GM23338 (cell line): ENCODE data around the gene DAZAP1. TPM values are rescaled to one million over a fixed set of nuclear protein-coding genes. Genes with fewer than 3 reads are reported as not detected.

ENCODE experiments used
- ATAC-seq: fragments of 200-7000 bp; cut with Tn5 transposase; 3 replicates; pipeline ENCODE4 v1.9.1; 2020
- DNase-seq: peaks from one replicate; pipeline ENCODE4 v3.0.0-alpha.2; 2015; ENCODE audit warnings: low spot score
- H2AFZ ChIP-seq: fragments of 200-600 bp; sonication (generic); 2 replicates; pipeline ENCODE4 v1.8.0; 2016; ENCODE audit warnings: antibody characterized with exemption, mild to moderate bottlenecking, moderate library complexity
- H3F3A ChIP-seq: fragments of 200-600 bp; sonication (generic); replicated peaks from 2 replicates; pipeline ENCODE4 v1.8.0; 2017; ENCODE audit warnings: antibody characterized with exemption, mixed run types, low read depth
- H3K27ac ChIP-seq: fragments of 200-600 bp; sonication (generic); 2 replicates; pipeline ENCODE4 v1.6.1; 2016; ENCODE audit warnings: low read depth
- H3K27me3 ChIP-seq: fragments of 200-600 bp; sonication (generic); 2 replicates; pipeline ENCODE4 v1.8.0; 2016; ENCODE audit warnings: mild to moderate bottlenecking, mixed run types, moderate library complexity; ENCODE audit not compliant: insufficient read depth
- H3K36me3 ChIP-seq: fragments of 200-600 bp; sonication (generic); 2 replicates; pipeline ENCODE4 v1.8.0; 2016; ENCODE audit warnings: mild to moderate bottlenecking; ENCODE audit not compliant: insufficient read depth
- H3K4me1 ChIP-seq: fragments of 200-600 bp; sonication (generic); 2 replicates; pipeline ENCODE4 v1.8.0; 2016; ENCODE audit warnings: mild to moderate bottlenecking, moderate library complexity; ENCODE audit not compliant: insufficient read depth
- H3K4me2 ChIP-seq: fragments of 200-600 bp; sonication (generic); 2 replicates; pipeline ENCODE4 v1.7.1; 2017; ENCODE audit warnings: mixed run types
- H3K4me3 ChIP-seq: fragments of 200-600 bp; sonication (generic); 2 replicates; pipeline ENCODE4 v1.6.1; 2016; ENCODE audit warnings: mixed run types
- H3K79me2 ChIP-seq: fragments of 200-600 bp; sonication (generic); replicated peaks from 2 replicates; pipeline ENCODE4 v1.8.0; 2017; ENCODE audit warnings: mild to moderate bottlenecking; ENCODE audit not compliant: insufficient read depth
- H3K9me2 ChIP-seq: fragments of 200-600 bp; sonication (generic); 2 replicates; pipeline ENCODE4 v1.8.0; 2017; ENCODE audit not compliant: insufficient read depth
- H4K20me1 ChIP-seq: fragments of 200-600 bp; sonication (generic); replicated peaks from 2 replicates; pipeline ENCODE4 v1.8.0; 2017; ENCODE audit warnings: mild to moderate bottlenecking; ENCODE audit not compliant: insufficient read depth
- H3K27ac Mint-ChIP-seq: 2 replicates; pipeline ENCODE4 v1.8.0; 2020; ENCODE audit warnings: inconsistent platforms, mild to moderate bottlenecking, moderate library complexity, mixed read lengths
- H3K27me3 Mint-ChIP-seq: 3 replicates; pipeline ENCODE4 v1.8.0; 2022; ENCODE audit warnings: low read depth, mild to moderate bottlenecking, moderate library complexity, mixed read lengths, inconsistent platforms; ENCODE audit not compliant: insufficient read depth, poor library complexity
- H3K36me3 Mint-ChIP-seq: 3 replicates; pipeline ENCODE4 v1.8.0; 2021; ENCODE audit warnings: low read depth, mild to moderate bottlenecking, inconsistent platforms, moderate library complexity, mixed read lengths
- H3K4me1 Mint-ChIP-seq: 3 replicates; pipeline ENCODE4 v1.8.0; 2020; ENCODE audit warnings: mild to moderate bottlenecking, inconsistent platforms, mixed read lengths
- H3K4me3 Mint-ChIP-seq: 3 replicates; pipeline ENCODE4 v1.8.0; 2021; ENCODE audit warnings: moderate library complexity, mild to moderate bottlenecking, inconsistent platforms, mixed read lengths
- H3K9me3 Mint-ChIP-seq: 3 replicates; pipeline ENCODE4 v1.8.0; 2020; ENCODE audit warnings: moderate library complexity, mild to moderate bottlenecking, inconsistent platforms, mixed read lengths
- CTCF ChIP-seq, 2 experiments: fragments of 200-600 bp in 1 of 2; sonication (generic) in 1 of 2; conservative IDR thresholded peaks; 2 replicates each; pipeline versions ENCODE4 v1.5.1 to v1.6.1; 2016 to 2017; ENCODE audit warnings: antibody characterized with exemption in 2 of 2, low read depth in 2 of 2, mild to moderate bottlenecking in 2 of 2, moderate library complexity in 1 of 2
- EZH2phosphoT487 ChIP-seq: fragments of 200-600 bp; sonication (generic); IDR thresholded peaks from one replicate; pipeline ENCODE4 v1.8.1; 2018; ENCODE audit warnings: antibody characterized with exemption; ENCODE audit not compliant: unreplicated experiment
- STAT1 ChIP-seq: IDR thresholded peaks from one replicate; pipeline ENCODE4 v1.6.1; 2016; ENCODE audit warnings: antibody characterized with exemption; ENCODE audit not compliant: unreplicated experiment
- ZNF331 ChIP-seq: fragments of 250-450 bp; sonication (Bioruptor Pico); IDR thresholded peaks from 2 replicates; pipeline ENCODE4 v1.5.0; 2020; ENCODE audit warnings: low read depth, mild to moderate bottlenecking, moderate library complexity
- ZNF462 ChIP-seq: fragments of 250-450 bp; sonication (Bioruptor Pico); IDR thresholded peaks from 2 replicates; pipeline ENCODE4 v1.5.0; 2020; ENCODE audit warnings: mild to moderate bottlenecking, moderate library complexity
- polyA plus RNA-seq: library from polyadenylated mRNA; unstranded; fragments of >200 nt; fragmentation: Nextera tagmentation; extraction: Ambion mirVana; gene quantifications from 2 replicates; pipeline ENCODE4 v1.2.1, GENCODE V29; 2016
- total RNA-seq: library from RNA; depleted of rRNA; stranded (reverse); fragments of >200 nt; shearing (Covaris generic); gene quantifications from 2 replicates; pipeline ENCODE4 v1.2.3, GENCODE V29; 2014

The DAZAP1 gene
- total and polyA plus RNA-seq, 2 experiments from 2014 or later, result 44.1 to 194 TPM

GRCh38 chr19:1424192-1424955 is 17.0 kb downstream of the DAZAP1 start (continued):
- TF ChIP-seq ZNF462, result no peak
- TF ChIP-seq ZNF331, result no peak
- TF ChIP-seq EZH2phosphoT487, result no peak
- TF ChIP-seq CTCF (conservative IDR thresholded peaks at IDR 0.05; ENCODE audit: low read depth in 2 of 2), result no peak

GRCh38 chr19:1425102-1425837 is 17.9 kb downstream of the DAZAP1 start:
- no peak overlapping the region for H3K4me2 ChIP-seq
- H3K27me3 ChIP-seq, result no peaks in the 10 kb centered on the region
- no peak overlapping the region for H3K4me3 ChIP-seq
- H3K4me1 ChIP-seq, result no peaks in the 10 kb centered on the region; the same call in 1 of the 2 replicates
- peaks cover 60% of the 10 kb centered on the region for H3K36me3 ChIP-seq
- no peak overlapping the region for H3K27ac ChIP-seq
- TF ChIP-seq STAT1, result no peak
- TF ChIP-seq CTCF (conservative IDR thresholded peaks at IDR 0.05; ENCODE audit: low read depth in 2 of 2), result peak in 1 of 2 experiments; percentile 18; a peak in 1 of 4 replicates
- Mint-ChIP-seq H3K4me3 (no peak overlapping the region; the same call in 2 of the 3 replicates), H3K27ac (no peak overlapping the region; the same call in 1 of the 2 replicates), H3K27me3 (peaks cover 4% of the 10 kb centered on the region), H3K4me1 (peaks cover 24% of the 10 kb centered on the region), H3K36me3 (peaks cover 73% of the 10 kb centered on the region), H3K9me3 (no peaks in the 10 kb centered on the region)
- DNase-seq (no peak), ATAC-seq (no peak)
- peaks cover 43% of the 10 kb centered on the region for H4K20me1 ChIP-seq
- no peaks in the 10 kb centered on the region for H3K9me2 ChIP-seq
- peaks cover 72% of the 10 kb centered on the region for H3K79me2 ChIP-seq
- peaks cover 56% of the 10 kb centered on the region for H3F3A ChIP-seq
- H2AFZ ChIP-seq, result no peak overlapping the region
